SK-N-SH (cell line): ENCODE results near the gene CTU1. TPM values are rescaled to one million over a fixed set of nuclear protein-coding genes. Genes with fewer than 3 reads are reported as not detected.

ENCODE experiments used
- CTCF ChIA-PET: fragments of 300-600, 350-600 bp; formaldehyde crosslinking; extraction: SDS; loops from one replicate; lab custom pipeline; 2021; lab: Yijun Ruan, JAX
- POLR2A ChIA-PET: fragments of 350-600 bp; sonication (Branson Sonifier 250); formaldehyde crosslinking; extraction: SDS; loops from one replicate; lab custom pipeline; 2020; ENCODE audit warnings: antibody characterized with exemption, inconsistent platforms; lab: Yijun Ruan, JAX
- DNase-seq: peaks from one replicate; pipeline ENCODE4 v3.0.0; 2012
- H2AFZ ChIP-seq: fragments of 200-600 bp; sonication (generic); 2 replicates; pipeline ENCODE4 v1.8.1; 2016; ENCODE audit warnings: antibody characterized with exemption, mild to moderate bottlenecking, low read depth
- H3F3A ChIP-seq: fragments of 200-600 bp; sonication (generic); replicated peaks from 2 replicates; pipeline ENCODE3; 2016; ENCODE audit warnings: antibody characterized with exemption, mild to moderate bottlenecking; ENCODE audit not compliant: insufficient read depth
- H3K27ac ChIP-seq, 2 experiments: fragments of 200-500 bp in 1 of 2; fragments of 200-600 bp in 1 of 2; sonication (Bioruptor generic) in 1 of 2; sonication (generic), shearing (Covaris generic) in 1 of 2; 2 replicates each; pipeline versions ENCODE4 v1.5.1 to v1.6.1; 2014 to 2016; ENCODE audit warnings: low read depth in 2 of 2, inconsistent platforms in 1 of 2, low read length in 1 of 2, mild to moderate bottlenecking in 1 of 2, mixed read lengths in 1 of 2
- H3K27me3 ChIP-seq: fragments of 200-600 bp; sonication (generic), shearing (Covaris generic); 2 replicates; pipeline ENCODE4 v1.6.1; 2016; ENCODE audit warnings: mixed run types; ENCODE audit not compliant: insufficient read depth
- H3K36me3 ChIP-seq, 2 experiments: fragments of 200-500 bp in 1 of 2; fragments of 200-600 bp in 1 of 2; sonication (Bioruptor generic) in 1 of 2; sonication (generic) in 1 of 2; replicated peaks in 1 of 2; 2 replicates each; pipeline versions ENCODE3 to v1.5.1; 2014 to 2016; ENCODE audit warnings: low read length in 1 of 2, mild to moderate bottlenecking in 1 of 2; ENCODE audit not compliant: insufficient read depth in 2 of 2, control insufficient read depth in 1 of 2
- H3K4me1 ChIP-seq, 2 experiments: fragments of 200-500 bp in 1 of 2; fragments of 200-600 bp in 1 of 2; sonication (Bioruptor generic) in 1 of 2; sonication (generic), shearing (Covaris generic) in 1 of 2; 2 replicates each; pipeline versions ENCODE4 v1.5.1 to v1.6.1; 2014 to 2016; ENCODE audit warnings: low read depth in 1 of 2, low read length in 1 of 2, mixed run types in 1 of 2; ENCODE audit not compliant: insufficient read depth in 2 of 2, control insufficient read depth in 1 of 2
- H3K4me2 ChIP-seq: fragments of 200-600 bp; sonication (generic), shearing (Covaris generic); 2 replicates; pipeline ENCODE4 v1.6.1; 2017; ENCODE audit warnings: mixed run types
- H3K4me3 ChIP-seq, 2 experiments: fragments of 200-500 bp in 1 of 2; fragments of 200-600 bp in 1 of 2; sonication (Bioruptor generic) in 1 of 2; sonication (generic), shearing (Covaris generic) in 1 of 2; 2 replicates each; pipeline versions ENCODE4 v1.5.1 to v1.8.1; 2014 to 2016; ENCODE audit warnings: low read depth in 2 of 2, inconsistent platforms in 1 of 2, low read length in 1 of 2, mild to moderate bottlenecking in 1 of 2, mixed read lengths in 1 of 2, moderate library complexity in 1 of 2
- H3K79me2 ChIP-seq: fragments of 200-600 bp; sonication (generic); 2 replicates; pipeline ENCODE4 v1.8.1; 2017; ENCODE audit warnings: mild to moderate bottlenecking; ENCODE audit not compliant: insufficient read depth
- H3K9ac ChIP-seq: fragments of 200-600 bp; sonication (generic); 2 replicates; pipeline ENCODE4 v1.6.1; 2017; ENCODE audit warnings: mixed run types
- H3K9me2 ChIP-seq: fragments of 200-600 bp; sonication (generic); 2 replicates; pipeline ENCODE4 v1.6.1; 2017; ENCODE audit warnings: mixed run types
- H3K9me3 ChIP-seq: fragments of 200-600 bp; sonication (generic); 2 replicates; pipeline ENCODE4 v1.6.1; 2017; ENCODE audit warnings: mixed run types, mild to moderate bottlenecking, moderate library complexity
- H4K20me1 ChIP-seq: fragments of 200-600 bp; sonication (generic); 2 replicates; pipeline ENCODE4 v1.6.1; 2017; ENCODE audit warnings: mild to moderate bottlenecking, mixed run types; ENCODE audit not compliant: insufficient read depth
- CHD2 ChIP-seq: fragments of 150-350 bp; IDR thresholded peaks from 2 replicates; pipeline ENCODE4 v1.6.1; 2018; ENCODE audit warnings: low read length; ENCODE audit not compliant: partially characterized antibody
- ELF1 ChIP-seq: IDR thresholded peaks from 2 replicates; pipeline ENCODE4 v1.4.0; 2012
- EP300 ChIP-seq, 2 experiments: IDR thresholded peaks; 2 replicates each; pipeline versions ENCODE4 v1.4.0 to v1.6.1; 2012; ENCODE audit warnings: borderline replicate concordance in 1 of 2, low read depth in 1 of 2, low read length in 1 of 2
- GATA2 ChIP-seq: sonication (generic); formaldehyde crosslinking; IDR thresholded peaks from 2 replicates; pipeline ENCODE4 v1.5.0; 2020; ENCODE audit warnings: mild to moderate bottlenecking, missing genetic modification reagents
- IRF3 ChIP-seq: fragments of 150-350 bp; IDR thresholded peaks from 2 replicates; pipeline ENCODE4 v1.6.1; 2016; ENCODE audit warnings: mild to moderate bottlenecking, low read depth, low read length
- JUND ChIP-seq: IDR thresholded peaks from 2 replicates; pipeline ENCODE4 v1.4.0; 2012
- MAX ChIP-seq: IDR thresholded peaks from 2 replicates; pipeline ENCODE4 v1.4.0; 2012; ENCODE audit warnings: low read depth
- MEF2A ChIP-seq: IDR thresholded peaks from 2 replicates; pipeline ENCODE4 v1.4.0; 2012; ENCODE audit warnings: low read depth, borderline replicate concordance
- NFIC ChIP-seq: IDR thresholded peaks from 2 replicates; pipeline ENCODE4 v1.4.0; 2012; ENCODE audit warnings: borderline replicate concordance
- RCOR1 ChIP-seq: fragments of 150-350 bp; IDR thresholded peaks from 2 replicates; pipeline ENCODE4 v1.6.1; 2017; ENCODE audit warnings: antibody characterized with exemption, low read length
- RXRA ChIP-seq: IDR thresholded peaks from 2 replicates; pipeline ENCODE4 v1.4.0; 2012; ENCODE audit warnings: low read depth, mild to moderate bottlenecking, borderline replicate concordance
- SIN3A ChIP-seq: IDR thresholded peaks from 2 replicates; pipeline ENCODE4 v1.6.1; 2012; ENCODE audit warnings: low read depth, mild to moderate bottlenecking, low read length, moderate library complexity, borderline replicate concordance
- SMC3 ChIP-seq: IDR thresholded peaks from 2 replicates; pipeline ENCODE4 v1.6.1; 2012; ENCODE audit warnings: low read depth, low read length, improper control_type of control experiment
- TCF12 ChIP-seq: IDR thresholded peaks from 2 replicates; pipeline ENCODE4 v1.4.0; 2012
- TEAD4 ChIP-seq: IDR thresholded peaks from 2 replicates; pipeline ENCODE4 v1.4.0; 2012; ENCODE audit warnings: mild to moderate bottlenecking, borderline replicate concordance; ENCODE audit not compliant: insufficient read depth
- WGBS: methylation state at CpG from one replicate; pipeline ENCODE4 v1.1.6; 2017; ENCODE audit warnings: low lambda C conversion rate; 5-methylcytosine and 5-hydroxymethylcytosine counted together
- polyA plus RNA-seq, 3 experiments: library from polyadenylated mRNA; depleted of rRNA; stranded (reverse); fragments of >200 nt; gene quantifications; 2 replicates each; pipeline ENCODE4 v1.2.3, GENCODE V29; 2012

Gene CTU1
- polyA plus RNA-seq, 1 of the 3 experiments (the other 2 are of a cell fraction) = 8.8 TPM

GRCh38 chr19:51070334-51071094 is 37.7 kb downstream of the CTU1 start:
- no peak for DNase-seq
- 2% methylated on average over 5 of the region's 5 CpGs for WGBS
- Histone ChIP-seq H3K27ac (no peak overlapping the region), H4K20me1 (no peaks in the 10 kb centered on the region), H3K4me1 (no peaks in the 10 kb centered on the region), H3K4me2 (no peak overlapping the region), H3K36me3 (no peaks in the 10 kb centered on the region), H3K9ac (no peak overlapping the region), H3K9me2 (no peaks in the 10 kb centered on the region), H3K4me3 (no peak overlapping the region), H3K27me3 (peaks cover 43% of the 10 kb centered on the region; the same call in 1 of the 2 replicates), H3K9me3 (0 out of 2 replicates have a peak, but pooled peaks cover 5% of the 10 kb centered on the region), H3F3A (no peaks in the 10 kb centered on the region), H2AFZ (no peak overlapping the region), H3K79me2 (no peaks in the 10 kb centered on the region)
- TF ChIP-seq SMC3 = no peak
- no peak for TF ChIP-seq NFIC
- no peak for TF ChIP-seq IRF3
- no peak for TF ChIP-seq MAX
- no peak for TF ChIP-seq CHD2
- TF ChIP-seq RXRA = no peak
- no peak for TF ChIP-seq TEAD4
- no peak for TF ChIP-seq JUND
- no peak for TF ChIP-seq MEF2A
- no peak for TF ChIP-seq SIN3A
- no peak for TF ChIP-seq GATA2
- no peak for TF ChIP-seq ELF1
- TF ChIP-seq EP300 (IDR thresholded peaks at IDR 0.05; ENCODE audit: borderline replicate concordance in 1 of 2, low read depth in 1 of 2, low read length in 1 of 2) = no peak
- CTCF ChIA-PET = no interaction called here
- POLR2A ChIA-PET = no interaction called here

- H3K9me2 ChIP-seq = no peaks in the 10 kb centered on the region
- no peaks in the 10 kb centered on the region for H3F3A ChIP-seq
- H3K36me3 ChIP-seq = no peaks in the 10 kb centered on the region
- CTCF ChIA-PET = interaction anchor here (1.0 kb wide), 2 partner anchors 10 to 30 kb away, joined by 3 to 4 read pairs; no protein-coding TSS in a partner anchor
- H3K79me2 ChIP-seq = no peaks in the 10 kb centered on the region
- no peak overlapping the region for H3K4me3 ChIP-seq
- H3K4me1 ChIP-seq = no peaks in the 10 kb centered on the region
- DNase-seq = no peak
- no peak overlapping the region for H2AFZ ChIP-seq
- no peaks in the 10 kb centered on the region for H3K9me3 ChIP-seq
- no peak overlapping the region for H3K27ac ChIP-seq
- POLR2A ChIA-PET = no interaction called here
- TF ChIP-seq TCF12 (no peak), MAX (no peak), RCOR1 (no peak), CHD2 (no peak), EP300 (IDR thresholded peaks at IDR 0.05; ENCODE audit: borderline replicate concordance in 1 of 2, low read depth in 1 of 2, low read length in 1 of 2) (no peak), NFIC (no peak), JUND (no peak), TEAD4 (no peak)
- no peaks in the 10 kb centered on the region for H4K20me1 ChIP-seq
- no peak overlapping the region for H3K9ac ChIP-seq
- H3K27me3 ChIP-seq = peaks cover 69% of the 10 kb centered on the region; the same call in 1 of the 2 replicates
- H3K4me2 ChIP-seq = no peak overlapping the region
- 9% methylated on average over 7 of the region's 7 CpGs for WGBS
Observed at GRCh38 chr19:51066393-51067186, 41.6 kb downstream of the CTU1 start.
